GM19395 (cell line): ENCODE measurements around the gene CFAP299.

ENCODE experiments used
- ATAC-seq: cut with Tn5 transposase; IDR thresholded peaks from one replicate; pipeline ENCODE4 v1.9.1; 2021; ENCODE audit warnings: mild to moderate bottlenecking, moderate library complexity; ENCODE audit not compliant: unreplicated experiment

The CFAP299 gene

DNA sequence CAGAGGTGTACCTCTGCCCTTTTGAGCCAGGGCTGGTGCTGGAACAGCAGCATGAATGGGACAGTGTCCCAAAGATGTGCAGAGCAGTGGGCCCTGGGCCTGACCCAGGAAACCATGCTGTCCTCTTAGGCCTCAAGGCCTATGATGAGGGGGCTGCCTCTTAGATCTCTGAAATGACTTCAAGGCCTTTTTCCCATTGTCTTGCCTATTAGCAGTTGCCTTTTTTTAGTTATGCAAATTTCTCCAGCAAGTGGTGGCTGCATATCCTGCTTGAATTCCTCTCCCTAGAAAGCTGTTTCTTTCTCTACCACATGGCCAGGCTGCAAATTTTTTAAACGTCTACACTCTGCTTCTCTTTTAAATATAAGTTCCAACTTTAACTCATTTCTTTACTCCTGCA lies 160.3 kb downstream of the CFAP299 start:
- no peak for ATAC-seq

DNA sequence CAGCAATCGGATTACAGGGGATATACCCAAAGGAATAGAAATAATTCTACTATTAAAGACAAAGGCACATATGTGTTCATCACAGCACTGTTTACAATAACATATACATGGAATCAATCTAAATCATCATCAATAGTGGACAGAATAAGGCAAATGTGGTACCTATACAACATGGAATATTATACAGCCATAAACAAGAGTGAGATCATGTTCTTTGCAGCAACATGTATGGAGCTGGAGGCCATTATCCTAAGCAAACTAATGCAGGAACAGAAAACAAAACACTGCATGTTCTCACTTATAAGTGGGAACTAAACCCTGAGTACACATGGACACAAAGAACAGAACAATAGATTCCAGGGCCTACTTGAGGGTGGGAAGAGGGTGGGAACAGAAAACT lies 163.2 kb downstream of the CFAP299 start:
- no peak for ATAC-seq

GRCh38 chr4:80500613-80501012 lies 165.1 kb downstream of the CFAP299 start:
- ATAC-seq: no peak

GRCh38 chr4:80507077-80507476 lies 171.5 kb downstream of the CFAP299 start:
- ATAC-seq: peak; percentile 21

GRCh38 chr4:80507507-80507906 lies 172.0 kb downstream of the CFAP299 start:
- ATAC-seq: peak; percentile 94

GRCh38 chr4:80515496-80515895 lies 180.0 kb downstream of the CFAP299 start:
- ATAC-seq: no peak

DNA sequence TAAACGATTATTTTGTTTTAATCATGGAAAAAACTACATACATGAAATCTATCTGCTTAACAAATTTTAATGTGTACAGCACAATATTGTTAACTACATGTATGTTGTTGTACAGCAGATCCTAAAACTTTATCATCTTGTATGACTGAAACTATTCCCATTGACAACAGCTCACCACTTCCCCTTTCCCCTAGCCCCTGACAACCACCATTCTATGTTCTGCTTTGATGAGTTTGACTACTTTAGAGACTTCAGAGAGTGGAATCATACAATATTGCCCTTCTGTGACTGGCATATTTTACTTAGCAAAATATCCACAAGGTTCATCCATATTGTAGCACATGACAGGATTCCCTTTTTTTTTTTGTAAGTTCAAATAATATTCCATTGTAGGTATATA lies 185.9 kb downstream of the CFAP299 start:
- peak; percentile 70 for ATAC-seq

- no peak for ATAC-seq
These were observed 191.2 kb downstream of the CFAP299 start for GRCh38 chr4:80526697-80527096.

DNA sequence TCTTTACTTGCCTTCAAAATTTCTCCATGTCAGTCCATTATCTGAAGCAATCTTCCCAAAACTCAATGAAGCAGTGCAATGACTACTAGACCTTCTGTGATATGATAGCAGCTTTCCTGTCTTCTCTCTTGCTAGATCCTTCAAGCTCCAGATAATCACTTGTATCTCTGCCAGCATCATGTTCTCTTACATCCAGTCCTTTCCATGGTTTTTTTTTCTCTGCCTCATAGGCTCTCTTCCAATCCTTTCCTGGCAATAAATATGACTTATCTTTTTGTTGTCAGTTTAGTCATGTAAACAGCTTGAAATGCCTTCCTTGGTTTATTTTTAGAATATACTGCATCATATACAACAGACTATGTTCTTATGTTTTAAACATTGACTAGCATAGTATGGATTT lies 193.5 kb downstream of the CFAP299 start:
- no peak for ATAC-seq

DNA sequence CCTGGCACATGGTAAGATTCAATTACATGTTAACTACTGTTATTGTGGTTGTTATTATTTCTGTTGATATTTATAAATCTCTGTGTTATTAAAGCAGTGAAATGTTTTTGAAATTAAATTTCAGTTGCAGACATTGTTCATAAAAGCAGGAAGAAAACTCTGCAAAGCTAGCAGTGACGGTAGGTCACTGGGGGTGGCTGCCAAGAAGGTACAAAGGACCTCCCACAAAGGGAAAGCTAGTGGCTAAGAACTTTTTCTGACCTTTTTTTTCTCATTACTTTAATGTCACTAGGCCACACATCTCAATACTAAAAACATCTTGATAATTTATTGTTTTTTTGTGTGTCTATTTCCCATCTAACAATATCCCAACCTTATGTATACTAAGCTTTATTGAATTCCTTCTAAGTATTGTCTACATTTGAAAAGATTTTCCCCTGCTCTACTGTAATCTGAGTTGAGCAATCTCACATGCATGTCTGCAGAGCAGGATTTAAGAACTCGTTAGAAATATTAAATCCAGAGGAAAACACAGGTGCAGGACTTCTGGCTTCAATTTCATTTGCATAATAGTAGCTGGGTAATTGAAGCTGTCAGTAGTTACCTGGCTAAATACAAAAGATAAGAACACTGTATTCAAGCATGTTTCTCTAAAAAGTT lies 197.3 kb downstream of the CFAP299 start:
- ATAC-seq: no peak

DNA sequence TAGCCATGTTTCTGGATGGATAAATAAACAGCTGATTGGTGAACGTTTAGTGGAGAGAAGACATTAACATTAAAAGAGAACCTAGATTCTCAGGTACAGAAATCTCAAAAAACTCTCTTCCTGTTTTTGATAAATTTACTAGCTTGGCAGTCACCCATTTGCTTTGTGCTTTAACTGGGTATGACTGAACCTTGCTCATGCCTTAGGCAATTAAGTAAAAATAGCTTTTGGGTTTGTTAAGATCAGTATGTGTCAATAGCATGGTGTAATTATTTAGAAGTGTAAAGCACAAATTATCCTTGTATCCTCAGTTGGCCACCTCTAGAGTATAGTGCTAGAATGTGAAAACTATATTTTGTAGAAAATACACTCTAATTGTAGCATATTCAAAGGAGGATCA lies 200.0 kb downstream of the CFAP299 start:
- ATAC-seq: no peak

GRCh38 chr4:80538276-80538926 lies 202.9 kb downstream of the CFAP299 start:
- no peak for ATAC-seq

- no peak for ATAC-seq
These were observed 203.7 kb downstream of the CFAP299 start for GRCh38 chr4:80539190-80539589.

DNA sequence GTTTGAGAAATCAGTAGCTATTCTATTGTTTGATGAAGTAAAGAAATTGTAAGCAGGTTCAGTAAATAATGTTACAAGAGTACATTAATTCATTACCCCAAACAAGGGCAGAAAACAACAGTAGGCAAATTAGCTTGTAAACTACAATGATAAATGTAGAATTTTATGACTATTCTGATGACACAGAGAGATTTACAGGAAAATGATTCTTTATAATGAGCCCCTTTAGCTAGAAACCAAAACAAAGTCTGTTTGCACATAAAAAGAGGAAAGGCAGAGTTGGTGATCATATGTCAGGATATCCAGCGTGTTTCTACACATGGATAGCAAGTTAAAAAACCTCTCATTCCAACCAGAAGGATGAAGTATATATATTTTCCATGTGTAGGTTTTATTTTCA lies 204.8 kb downstream of the CFAP299 start:
- ATAC-seq: peak; percentile 2

DNA sequence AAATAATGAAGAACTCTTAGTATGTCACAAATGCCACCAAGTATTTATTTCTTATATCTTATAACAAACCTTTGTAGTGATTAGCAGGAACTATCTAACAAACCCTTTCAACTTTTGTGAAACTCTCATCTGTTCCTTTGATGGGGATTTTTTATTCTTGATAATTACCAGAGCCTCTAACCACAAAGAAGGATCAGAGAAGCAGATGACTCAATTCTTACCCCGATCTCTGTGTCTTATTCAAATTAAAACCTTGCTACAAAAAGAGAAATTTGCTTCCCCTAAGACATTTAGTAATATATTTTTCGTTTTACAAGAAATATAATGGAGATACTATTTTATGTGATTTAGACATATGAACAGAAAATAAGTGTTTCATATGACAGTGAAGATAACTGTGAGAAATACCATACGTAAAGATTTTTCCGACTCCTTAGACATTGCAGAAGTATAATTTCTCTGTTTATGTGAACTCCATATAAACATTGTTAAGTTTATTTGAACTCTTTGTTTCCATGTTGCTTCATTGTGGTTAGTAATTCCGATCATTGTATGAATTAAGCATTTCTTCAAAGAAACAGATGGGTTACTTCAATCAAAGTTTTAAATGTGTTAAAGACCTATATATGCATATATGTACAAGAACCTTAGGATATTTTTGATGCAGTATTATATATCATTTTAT lies 205.4 kb downstream of the CFAP299 start:
- peak; percentile 96 for ATAC-seq

DNA sequence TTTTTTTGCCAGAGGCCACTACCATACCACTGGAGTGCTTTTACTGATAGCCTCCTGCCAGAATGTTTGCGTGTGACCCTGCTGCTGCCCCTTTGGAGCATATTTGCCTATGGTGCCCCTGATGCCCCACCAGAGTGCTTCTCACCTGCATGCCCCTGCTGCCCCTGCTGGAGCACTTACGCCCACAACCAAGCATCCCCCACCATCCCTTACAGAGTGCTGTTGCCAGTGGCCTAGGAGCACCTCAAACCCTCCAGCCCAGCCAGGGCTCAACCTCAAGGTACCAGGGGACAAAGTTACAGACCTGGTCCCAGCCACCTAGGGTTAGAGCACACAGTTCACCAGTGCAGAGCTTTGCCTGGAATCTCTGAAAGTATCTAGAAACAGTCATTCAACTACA lies 207.2 kb downstream of the CFAP299 start:
- no peak for ATAC-seq

- ATAC-seq: no peak
These were observed 224.8 kb downstream of the CFAP299 start for GRCh38 chr4:80560337-80560736.

DNA sequence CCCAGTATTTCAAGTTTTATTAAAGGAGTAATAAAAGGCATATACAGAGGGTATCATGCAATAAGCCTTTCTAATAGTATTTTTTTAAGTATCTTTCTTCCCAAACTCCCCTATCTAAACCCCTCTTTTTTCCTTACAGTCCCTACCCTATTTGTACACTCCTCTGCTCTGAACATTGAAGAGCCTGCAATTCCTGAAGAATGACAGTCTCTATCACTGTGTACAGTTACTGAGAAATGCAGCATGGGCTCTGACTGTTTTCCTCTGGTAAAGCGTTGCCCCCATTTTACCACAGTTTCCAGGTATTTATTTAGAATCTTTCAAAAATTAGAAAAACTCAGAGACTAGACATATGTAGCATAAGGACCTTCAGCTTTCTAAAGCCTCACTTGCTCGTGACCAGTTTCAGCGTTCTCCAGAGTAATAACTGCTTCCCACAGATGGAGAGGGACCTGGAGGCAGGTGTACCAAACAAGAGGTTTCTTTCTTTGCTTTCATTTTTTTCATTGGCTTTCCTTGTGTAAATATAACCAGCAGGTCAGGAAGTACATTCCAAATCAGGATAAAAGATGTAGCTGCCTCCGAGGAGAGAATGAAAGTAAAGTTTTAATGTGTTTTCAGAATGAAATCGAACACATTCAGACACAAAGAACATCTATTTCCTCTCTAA lies 230.8 kb downstream of the CFAP299 start:
- ATAC-seq: no peak

- no peak for ATAC-seq
These were observed 233.4 kb downstream of the CFAP299 start for GRCh38 chr4:80568891-80569290.

GRCh38 chr4:80576796-80577195 lies 241.3 kb downstream of the CFAP299 start:
- no peak for ATAC-seq

- ATAC-seq: no peak
These were observed 242.5 kb downstream of the CFAP299 start for GRCh38 chr4:80578001-80578400.

- no peak for ATAC-seq
These were observed 250.0 kb downstream of the CFAP299 start for GRCh38 chr4:80585542-80585941.
